Activated CD4-positive, CD25-positive, alpha-beta regulatory T cell treated with anti-CD3 and anti-CD28 coated beads, Interleukin-2, amount 50 U/mL, for 24 hours (primary cell): Measurements from ENCODE around the gene CTTNBP2.

Source experiments
- ATAC-seq, 2 donors: fragments of 150-1000 bp; cut with Tn5 transposase; one replicate each; pipeline ENCODE4 v1.10.0; 2021; ENCODE audit warnings: mild to moderate bottlenecking in 1 of 2, moderate library complexity in 1 of 2

Gene CTTNBP2

DNA sequence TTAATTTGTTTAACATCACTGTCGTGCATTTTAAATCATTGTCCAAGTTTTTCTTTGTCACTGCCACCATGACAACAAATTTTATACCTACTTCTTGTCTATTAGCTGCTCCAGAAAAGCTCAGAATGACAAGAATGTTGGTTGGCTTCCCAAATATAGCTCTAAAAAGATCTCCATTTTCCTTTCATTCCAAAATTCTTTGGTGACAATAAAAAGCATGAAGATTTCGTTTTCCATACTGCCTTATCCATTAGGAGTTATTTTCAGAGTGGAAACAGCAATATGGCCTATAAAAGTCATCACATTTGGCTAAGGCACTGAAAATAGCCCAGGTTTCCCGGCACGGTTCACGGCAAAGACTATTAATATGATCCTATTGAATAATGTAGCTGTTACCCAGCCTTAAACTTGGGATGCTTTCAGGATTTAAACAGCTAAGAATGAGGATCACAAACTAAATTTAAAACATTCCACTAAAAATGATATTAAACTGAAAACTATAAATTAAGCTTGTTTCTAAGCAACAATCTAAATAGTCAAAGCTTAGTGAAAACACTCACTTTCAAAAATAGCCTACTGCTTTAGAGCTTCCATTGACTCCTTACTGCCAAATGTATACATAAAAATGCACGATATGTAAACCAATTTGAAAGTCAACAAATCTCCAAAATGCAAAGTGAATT is 2.7 kb downstream of the CTTNBP2 start:
- no peak for ATAC-seq

DNA sequence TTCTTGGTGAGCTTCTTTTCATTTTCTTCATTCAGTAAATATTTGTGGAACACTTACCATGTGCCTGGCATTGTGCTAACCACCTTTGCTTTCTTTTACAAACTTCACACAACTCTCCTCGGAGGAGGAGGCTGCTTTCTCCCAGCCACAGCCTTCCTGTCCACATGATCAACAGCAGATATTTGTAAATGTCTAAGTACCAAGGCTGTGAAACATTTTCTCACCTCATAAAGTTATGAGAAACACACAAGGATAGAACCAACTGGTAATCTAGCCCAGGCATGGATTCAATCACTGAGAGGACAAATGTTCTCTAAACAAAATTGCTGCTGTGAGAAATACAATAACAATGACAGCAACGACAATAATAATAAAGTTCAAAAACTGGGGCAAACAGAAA is 3.9 kb downstream of the CTTNBP2 start:
- no peak for ATAC-seq

DNA sequence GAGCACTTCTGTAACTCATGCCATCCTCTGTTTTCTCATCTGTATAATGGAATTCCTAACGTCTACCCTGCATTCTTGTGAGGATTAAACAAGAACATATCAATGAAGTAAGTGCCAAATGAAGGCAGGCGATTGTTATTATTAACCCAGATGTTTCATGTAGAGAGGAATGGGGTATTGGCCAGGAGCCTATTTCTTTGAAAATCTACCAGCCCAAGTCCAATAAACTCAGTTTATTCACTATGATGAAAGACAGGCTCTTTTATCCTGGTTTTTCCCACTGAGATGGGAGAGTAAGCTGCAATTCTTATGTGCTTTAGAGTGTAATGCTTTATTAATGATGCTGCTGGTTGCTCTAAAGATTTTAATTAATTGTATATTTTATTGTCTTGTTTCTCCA is 9.6 kb downstream of the CTTNBP2 start:
- ATAC-seq: no peak

- no peak for ATAC-seq
These were observed 10.9 kb downstream of the CTTNBP2 start for GRCh38 chr7:117862378-117862777.

- ATAC-seq: no peak
These were observed 13.9 kb downstream of the CTTNBP2 start for GRCh38 chr7:117859246-117859812.

DNA sequence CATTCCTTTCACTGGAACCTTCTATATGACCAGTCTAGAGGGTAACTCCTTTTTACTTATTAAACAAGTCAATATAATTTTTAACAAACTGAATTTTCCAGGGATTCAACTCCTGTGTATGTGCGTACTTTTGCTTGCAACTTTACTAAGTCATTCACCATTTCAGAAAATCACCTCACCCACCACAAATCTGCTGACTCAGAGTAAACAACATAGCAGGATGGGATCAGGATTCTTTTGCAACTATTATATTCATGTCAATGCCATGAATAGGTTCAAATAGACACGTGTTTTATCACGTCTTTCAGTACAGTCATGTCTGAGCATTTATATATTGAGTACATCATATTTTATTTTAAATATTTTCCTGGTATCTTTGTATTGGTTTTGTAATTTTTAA is 14.5 kb downstream of the CTTNBP2 start:
- ATAC-seq: no peak

GRCh38 chr7:117857718-117858117 is 15.5 kb downstream of the CTTNBP2 start:
- no peak for ATAC-seq

DNA sequence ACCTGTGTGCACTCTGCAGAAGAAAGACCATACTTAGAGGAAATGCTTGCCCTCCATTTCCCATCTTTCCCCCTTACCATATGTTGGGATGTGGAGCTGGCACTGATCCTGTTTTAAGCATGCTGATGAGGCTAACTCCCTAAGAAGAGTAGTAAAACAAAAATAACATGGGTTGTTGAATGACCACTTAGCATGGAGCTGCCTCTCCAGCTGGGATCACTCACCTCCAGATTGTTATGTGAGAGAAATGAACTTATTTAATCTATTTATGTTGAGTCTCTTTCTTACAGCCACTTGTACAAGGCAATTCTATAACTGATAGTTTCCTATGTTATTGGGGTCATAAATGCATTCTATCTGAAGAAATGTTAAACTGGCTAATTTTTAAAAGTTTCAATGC is 17.0 kb downstream of the CTTNBP2 start:
- no peak for ATAC-seq

DNA sequence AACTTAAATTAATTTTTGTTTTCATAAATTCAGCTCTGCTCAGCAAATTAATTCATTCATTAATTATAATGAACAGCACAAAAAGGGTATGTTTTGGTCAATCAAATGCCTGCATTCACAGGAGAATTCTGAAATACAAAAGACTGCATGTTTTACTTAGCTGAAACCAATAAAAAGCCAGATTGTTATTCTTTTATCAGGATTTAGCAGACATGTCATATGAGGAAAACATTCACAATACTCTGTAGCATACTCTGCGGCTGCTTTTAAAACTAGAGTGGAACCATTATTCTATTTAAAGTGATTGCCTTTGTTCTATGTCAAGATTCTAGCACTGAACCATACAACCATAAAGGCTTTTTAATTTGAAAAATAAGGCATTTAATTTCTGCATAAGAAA is 19.1 kb downstream of the CTTNBP2 start:
- no peak for ATAC-seq

DNA sequence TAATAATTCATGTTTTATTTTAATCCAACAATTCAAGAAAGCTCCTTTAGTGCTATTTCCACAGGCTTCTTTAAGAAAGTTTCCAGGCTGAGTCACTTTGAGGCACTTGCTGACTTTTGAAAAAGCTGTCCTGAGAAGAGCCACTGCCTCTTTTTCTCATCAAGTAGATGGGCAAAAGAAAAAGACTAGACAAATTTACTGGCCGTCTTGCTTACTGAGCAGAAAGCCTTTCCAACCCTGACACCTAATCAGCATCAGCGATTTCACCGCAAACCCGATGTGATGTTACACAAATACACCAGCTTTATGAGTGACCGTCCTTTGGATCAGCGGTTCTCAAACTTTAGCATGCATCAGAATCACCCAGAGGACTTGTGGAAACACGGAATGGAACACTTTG is 24.3 kb downstream of the CTTNBP2 start:
- no peak for ATAC-seq

DNA sequence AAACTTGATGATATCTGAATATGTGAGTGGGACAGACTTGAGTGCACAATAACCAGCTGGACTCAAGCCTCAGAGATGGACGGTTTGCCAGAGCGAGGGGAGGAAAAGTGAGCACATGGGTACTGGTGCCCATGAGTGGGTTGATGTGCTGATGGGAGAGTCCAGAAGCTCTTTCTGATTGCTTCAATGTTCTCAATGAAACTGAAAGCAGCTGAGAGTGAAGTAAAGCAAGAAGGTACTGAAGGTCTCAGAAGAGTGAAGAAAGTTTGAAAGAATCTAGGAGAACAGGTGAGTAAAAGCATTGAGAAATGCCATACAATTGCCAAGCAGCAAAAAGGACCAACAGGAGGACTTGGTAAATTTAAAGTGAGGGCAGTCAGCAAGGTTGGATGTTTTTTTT is 28.6 kb downstream of the CTTNBP2 start:
- ATAC-seq: no peak

GRCh38 chr7:117841611-117842010 is 31.6 kb downstream of the CTTNBP2 start:
- no peak for ATAC-seq

GRCh38 chr7:117841011-117841410 is 32.2 kb downstream of the CTTNBP2 start:
- ATAC-seq: no peak

DNA sequence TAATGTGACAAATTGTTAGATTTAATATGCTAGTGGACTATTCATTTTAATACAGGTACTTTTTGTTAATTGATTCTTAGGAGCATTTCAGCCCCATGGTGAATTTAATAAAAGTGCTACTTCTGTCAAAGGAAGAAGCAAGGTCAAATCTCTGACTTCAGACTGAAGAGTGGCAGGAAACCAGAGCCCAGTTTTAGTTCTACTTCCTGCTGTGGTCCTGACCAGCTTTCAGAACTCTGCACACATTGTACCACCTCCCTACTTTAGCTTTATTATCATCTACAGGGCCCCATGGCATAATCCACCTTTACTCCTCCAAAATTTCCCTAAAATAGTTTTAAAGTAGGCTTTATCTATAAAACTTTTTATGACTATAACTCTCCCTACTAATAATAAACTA is 33.7 kb downstream of the CTTNBP2 start:
- ATAC-seq: no peak

DNA sequence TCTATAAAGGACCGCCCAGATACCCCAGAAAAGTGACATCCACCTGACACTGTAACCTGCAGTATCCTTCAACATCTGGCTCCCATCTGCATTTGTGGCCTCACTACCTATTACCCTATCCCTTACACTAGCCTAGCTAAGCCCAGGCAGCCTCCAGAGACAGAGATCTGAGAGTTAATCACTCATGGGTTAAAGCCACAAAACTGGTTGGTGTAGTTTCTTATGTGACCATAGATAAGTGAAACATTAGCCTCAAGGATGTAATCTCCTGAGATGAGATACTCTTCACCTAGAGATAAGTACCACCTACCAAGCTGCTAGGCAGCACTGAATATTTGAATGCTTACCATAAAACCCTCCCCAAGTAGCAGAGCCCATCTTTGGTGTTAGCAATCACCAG is 35.4 kb downstream of the CTTNBP2 start:
- ATAC-seq: no peak

- ATAC-seq: no peak
These were observed 38.1 kb downstream of the CTTNBP2 start for GRCh38 chr7:117835016-117835664.

DNA sequence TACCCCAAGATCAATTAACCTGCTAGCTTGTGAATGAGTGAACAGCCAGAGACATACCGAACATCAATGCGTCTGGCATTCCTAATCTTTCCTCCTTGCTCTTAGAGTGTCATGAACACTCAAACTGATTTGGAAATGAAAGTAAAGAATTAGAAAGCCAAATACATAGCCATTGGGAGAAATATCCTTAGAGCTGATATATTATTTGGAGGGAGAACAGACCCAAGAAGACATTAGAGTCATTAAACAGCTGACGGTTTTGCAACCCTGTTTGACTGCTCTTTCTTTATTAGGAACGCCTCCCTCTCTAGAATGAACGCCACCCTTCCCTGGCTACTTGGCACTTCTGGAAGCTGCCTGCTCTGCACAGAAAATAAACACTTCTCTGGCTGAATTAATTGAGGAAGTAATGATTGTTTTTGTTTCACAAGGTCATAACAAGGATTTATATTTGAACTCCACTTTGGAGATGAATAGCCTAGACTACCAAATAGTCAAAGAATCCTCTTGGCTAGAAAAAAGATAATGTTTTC is 42.8 kb downstream of the CTTNBP2 start:
- no peak for ATAC-seq

- no peak for ATAC-seq
These were observed 43.7 kb downstream of the CTTNBP2 start for GRCh38 chr7:117829450-117830117.

DNA sequence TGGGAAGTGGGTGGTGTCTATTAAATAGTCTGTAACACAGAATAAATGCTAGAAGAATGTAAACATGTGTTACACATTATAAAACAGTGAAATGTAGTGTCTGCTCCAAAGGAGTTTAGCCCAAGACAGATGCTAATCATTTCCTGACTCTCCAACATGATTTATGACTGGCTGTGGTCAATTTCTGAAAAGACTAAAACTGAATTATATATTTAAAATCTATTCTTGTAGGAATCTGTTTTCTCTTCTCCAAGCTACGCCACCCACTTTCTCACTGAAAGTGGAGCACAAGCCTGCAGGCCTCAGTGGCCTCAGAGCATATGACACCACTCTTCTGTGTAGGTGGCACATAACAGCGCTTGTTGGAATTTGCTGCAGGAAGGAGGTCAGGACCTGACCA is 44.4 kb downstream of the CTTNBP2 start:
- ATAC-seq: no peak

DNA sequence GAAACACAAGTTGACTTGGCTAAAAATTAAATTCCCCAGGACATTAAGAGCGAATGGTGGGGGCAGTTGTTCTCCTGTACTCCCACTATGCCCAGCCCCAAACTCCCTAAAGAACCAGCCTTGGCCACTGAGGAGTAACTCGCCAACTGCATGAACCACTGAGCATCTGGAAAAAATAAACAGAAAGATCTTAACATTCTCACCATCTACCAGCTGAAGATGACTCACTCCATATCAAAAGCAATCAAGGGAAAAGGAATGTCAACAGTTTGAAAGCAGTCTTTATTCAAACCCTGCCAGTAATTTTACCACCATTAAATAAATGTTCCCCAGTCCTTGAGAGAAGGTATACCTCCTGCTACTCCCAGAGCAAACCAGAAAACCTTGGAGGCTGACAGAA is 45.4 kb downstream of the CTTNBP2 start:
- ATAC-seq: no peak

- ATAC-seq: no peak
These were observed 48.1 kb downstream of the CTTNBP2 start for GRCh38 chr7:117825132-117825531.

- no peak for ATAC-seq
These were observed 48.6 kb downstream of the CTTNBP2 start for GRCh38 chr7:117824592-117824991.

GRCh38 chr7:117819558-117819957 is 53.7 kb downstream of the CTTNBP2 start:
- ATAC-seq: no peak

DNA sequence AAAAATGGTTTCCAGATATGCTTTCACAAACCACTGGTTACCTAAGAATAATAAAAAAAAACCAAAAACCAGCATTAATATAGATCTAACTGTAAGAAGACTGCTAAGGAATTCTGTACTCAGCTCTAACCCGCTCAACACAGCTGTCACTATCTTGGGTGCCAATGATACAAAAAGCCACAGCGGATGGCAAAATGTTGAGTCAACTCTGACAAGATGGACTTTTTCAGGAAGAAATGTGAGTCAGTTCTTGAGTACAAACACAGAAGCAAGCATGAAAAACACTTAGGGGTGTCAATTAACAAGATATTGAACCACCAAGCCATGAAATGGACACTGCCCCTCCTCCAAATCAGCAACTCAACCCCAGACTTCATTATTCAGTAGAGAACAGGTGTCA is 55.0 kb downstream of the CTTNBP2 start:
- ATAC-seq: no peak
